NCI-H146 treated with DMSO at 0.1 percent for 48 hours (cell line): Measurements from ENCODE around the gene CC2D2A.

Source experiments
- DNase-seq: peaks from one replicate; lab custom pipeline; 2025; ENCODE audit not compliant: unreplicated experiment; lab: John Stamatoyannopoulos, UW

Gene CC2D2A

DNA sequence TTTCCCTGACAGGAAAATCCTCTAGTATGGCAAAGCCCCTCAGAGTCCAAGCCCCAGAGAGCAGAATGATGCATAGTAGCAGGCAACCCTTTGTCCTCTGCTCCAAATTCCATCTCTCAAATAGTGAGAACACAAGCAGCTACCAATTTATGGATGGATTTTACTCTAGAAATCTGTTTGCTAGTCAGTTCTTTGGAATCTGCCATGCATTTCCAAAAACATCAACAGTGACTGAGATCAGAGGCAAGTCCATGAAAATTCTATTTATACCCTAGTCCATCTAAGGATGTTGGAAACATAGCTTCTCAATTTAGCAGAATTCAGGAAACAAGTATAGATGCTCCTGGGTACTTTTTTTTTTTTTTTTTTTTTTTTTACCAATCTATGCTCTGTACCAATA, 10.0 kb upstream of the CC2D2A start:
- no peak for DNase-seq

- no peak for DNase-seq
Observed at GRCh38 chr4:15466596-15466995, 3.1 kb upstream of the CC2D2A start.

DNA sequence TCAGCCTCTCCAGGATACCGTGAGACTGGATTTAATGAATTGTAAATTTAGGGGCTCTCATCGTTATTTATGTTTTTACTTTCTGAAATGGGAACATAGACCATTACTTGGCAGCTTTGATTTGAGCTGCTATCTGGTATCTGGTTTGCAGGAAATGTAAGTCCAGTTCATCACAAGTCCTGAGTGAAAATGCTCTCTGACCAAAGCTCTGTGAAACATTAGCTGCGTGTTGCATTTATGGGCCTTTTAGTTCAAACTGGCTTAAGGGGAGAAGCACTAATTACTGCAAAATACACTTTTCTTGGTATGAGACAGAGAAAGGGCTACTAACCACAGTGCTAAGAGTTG, 420 bp downstream of the CC2D2A start:
- DNase-seq: no peak

DNA sequence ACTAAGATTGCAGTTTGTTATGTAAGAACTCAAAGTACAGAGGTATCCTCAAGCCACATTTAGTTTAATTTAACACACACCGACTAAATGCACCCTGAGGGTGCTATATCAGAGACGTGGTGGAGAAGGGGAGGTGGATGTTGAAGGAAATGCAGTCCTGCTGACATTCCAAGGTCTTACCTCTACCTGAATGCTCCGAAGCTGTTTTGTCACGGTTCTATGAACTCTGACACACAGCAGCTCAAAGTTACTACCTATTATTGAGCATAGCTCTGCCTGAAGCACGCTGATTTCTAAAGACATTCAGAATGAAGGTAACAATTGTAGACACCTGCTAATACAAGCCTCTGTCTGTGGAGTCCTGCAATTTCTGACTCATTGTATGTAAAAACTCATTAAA, 6.7 kb downstream of the CC2D2A start:
- no peak for DNase-seq

DNA sequence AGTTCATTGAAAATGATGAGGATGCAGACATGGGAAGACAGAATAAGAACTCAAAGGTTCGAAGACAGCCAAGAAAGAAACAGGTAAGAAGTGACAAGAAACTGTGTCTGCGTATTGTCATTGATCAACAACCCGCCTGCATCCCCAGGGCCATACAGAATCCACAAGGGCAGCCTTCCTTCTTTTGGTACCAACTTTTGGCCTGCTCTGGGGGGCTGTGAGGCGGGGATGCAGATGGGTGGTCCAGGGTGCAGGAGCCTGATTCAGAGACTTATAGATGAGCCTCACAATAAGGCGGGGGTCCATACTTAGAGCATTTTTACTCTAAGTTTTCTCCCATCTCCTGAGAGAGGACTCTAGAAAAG, 9.0 kb downstream of the CC2D2A start:
- no peak for DNase-seq

GRCh38 chr4:15479089-15479912, 9.6 kb downstream of the CC2D2A start:
- peak; percentile 90 for DNase-seq

- DNase-seq: no peak
Observed at GRCh38 chr4:15479913-15480185, 10.2 kb downstream of the CC2D2A start.

DNA sequence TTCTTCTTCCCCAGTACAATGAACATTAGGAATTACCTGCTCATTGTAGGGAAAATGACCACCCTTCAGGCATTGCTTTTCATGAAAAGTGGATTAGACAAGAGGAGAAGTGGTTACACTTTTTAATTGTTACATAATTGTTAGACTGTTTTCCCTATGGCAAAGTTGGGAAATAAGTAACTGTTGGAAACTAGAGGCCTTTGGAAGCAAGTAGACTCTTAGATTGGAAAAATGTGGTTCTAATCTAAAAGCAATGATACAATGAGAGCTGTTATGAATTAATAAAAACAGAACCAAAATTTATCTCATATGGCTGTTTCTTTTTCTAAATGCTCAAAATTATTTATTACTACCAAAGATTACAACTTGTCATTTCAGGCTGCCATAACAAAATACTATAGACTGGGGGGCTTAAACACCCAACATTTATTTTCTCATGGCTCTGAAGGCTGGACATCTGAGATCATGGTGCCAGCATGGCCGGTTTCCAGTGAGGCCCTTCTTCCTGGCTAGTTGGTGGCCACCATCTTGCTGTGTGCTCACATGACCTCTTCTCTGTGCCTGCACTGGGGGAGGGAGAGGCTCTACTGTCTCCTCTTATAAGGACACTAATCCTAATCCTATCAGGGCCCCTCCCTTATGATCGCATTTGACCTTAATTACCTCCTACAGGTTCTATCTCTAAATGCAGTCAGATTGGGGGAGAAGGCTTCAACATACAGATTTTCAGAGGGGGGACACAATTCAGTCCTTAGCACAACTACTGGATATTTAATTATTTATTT, 12.5 kb downstream of the CC2D2A start:
- DNase-seq: no peak

DNA sequence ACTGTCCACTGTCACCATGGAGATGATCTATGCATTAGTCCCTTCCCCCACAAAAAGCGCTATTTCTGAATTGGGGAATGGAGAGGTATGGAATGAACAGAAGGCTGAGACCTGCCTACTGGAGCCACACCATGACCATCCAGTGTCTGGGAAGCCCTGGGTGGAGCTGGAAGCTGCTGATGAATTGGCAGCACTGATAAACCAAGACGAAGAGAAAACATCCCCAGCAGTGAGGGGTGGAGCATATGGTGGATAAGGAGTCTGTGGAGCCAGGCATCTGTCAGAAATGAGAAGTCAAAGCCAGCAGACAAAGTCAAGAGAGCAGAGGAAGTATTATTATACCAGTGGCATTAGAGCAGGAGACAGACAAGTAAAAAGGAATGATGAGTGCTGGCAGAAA, 13.2 kb downstream of the CC2D2A start:
- DNase-seq: no peak

GRCh38 chr4:15488136-15488535, 18.5 kb downstream of the CC2D2A start:
- no peak for DNase-seq

- DNase-seq: no peak
Observed at GRCh38 chr4:15488658-15489470, 19.2 kb downstream of the CC2D2A start.

GRCh38 chr4:15489551-15489950, 19.9 kb downstream of the CC2D2A start:
- DNase-seq: no peak

- DNase-seq: no peak
Observed at GRCh38 chr4:15493411-15493810, 23.7 kb downstream of the CC2D2A start.

GRCh38 chr4:15495621-15496020, 25.9 kb downstream of the CC2D2A start:
- no peak for DNase-seq

GRCh38 chr4:15498356-15498755, 28.7 kb downstream of the CC2D2A start:
- no peak for DNase-seq

DNA sequence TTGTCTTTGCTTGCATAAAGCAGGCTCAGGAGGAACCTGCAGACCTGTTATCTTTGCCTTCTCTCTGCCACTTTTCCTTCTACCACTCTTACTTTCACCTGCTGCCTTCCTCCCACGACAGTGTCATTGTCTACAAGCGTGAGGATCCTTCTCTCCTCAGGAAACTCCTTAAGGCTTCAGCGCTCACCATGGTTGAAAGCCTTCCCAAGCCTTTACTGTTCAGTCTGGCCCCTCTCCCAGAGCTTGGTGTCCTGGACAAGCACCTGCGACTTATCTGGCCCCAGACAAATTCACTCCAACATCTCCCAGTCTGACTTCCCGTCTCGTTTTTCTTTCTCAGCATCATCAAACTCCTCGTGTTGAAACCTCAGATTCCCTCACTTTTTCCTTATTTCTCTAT, 31.0 kb downstream of the CC2D2A start:
- no peak for DNase-seq

GRCh38 chr4:15501941-15502340, 32.3 kb downstream of the CC2D2A start:
- no peak for DNase-seq

GRCh38 chr4:15502384-15502783, 32.7 kb downstream of the CC2D2A start:
- DNase-seq: no peak

DNA sequence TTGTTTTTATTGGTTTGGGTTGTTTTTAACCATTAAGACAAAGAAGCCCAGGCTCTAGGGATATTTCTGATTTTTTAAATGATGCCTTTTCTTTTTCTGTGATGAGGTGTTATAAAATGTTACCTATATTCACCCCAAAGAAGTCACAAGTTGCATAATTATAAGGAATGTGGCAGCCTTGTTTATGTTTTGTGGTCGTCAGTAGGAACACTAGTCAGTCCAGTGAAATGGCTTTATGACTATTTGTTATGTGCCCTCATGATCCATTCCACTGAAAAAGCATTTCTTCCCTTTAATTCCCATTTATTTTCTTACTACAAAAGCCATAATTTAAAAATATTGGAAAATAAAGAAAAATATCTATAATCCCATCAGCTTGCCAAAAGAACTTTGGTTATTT, 34.4 kb downstream of the CC2D2A start:
- no peak for DNase-seq

DNA sequence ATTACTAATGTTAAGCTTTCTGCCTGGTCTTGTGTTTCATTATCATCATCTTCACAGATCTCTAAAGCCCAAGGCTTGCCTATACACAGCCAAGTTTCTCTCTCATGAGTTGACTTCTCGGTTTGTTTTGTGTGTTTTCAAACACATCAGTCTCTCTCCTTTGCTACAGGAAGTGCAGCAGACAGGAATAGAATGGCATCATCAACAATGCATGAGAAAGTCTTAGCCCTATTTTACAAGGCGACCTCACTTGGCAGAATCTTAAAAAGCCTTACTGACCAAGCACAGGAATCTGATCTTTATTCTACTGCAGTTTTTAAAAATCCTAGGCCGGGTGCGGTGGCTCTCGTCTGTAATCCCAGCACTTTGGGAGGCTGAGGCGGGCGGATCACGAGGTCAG, 36.8 kb downstream of the CC2D2A start:
- no peak for DNase-seq

DNA sequence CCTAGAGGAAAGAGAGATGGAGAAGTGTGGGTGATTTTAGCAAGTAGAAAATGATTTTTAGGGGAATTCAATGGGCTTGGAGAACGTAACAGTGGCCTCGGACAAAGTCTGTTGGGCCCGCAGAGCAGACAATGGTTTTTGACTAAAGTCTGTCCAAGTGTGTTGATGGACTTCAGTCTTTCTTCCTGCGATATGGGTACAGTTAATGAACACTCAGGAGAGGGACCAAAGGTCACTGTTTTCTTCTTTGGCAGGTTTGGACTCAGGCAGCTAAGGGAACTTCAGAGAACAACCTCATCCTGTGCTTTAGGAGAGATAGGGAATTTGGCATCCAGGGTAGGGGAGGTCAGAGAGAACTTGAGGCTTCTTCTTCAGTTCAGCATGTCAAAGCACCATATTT, 38.0 kb downstream of the CC2D2A start:
- DNase-seq: no peak

DNA sequence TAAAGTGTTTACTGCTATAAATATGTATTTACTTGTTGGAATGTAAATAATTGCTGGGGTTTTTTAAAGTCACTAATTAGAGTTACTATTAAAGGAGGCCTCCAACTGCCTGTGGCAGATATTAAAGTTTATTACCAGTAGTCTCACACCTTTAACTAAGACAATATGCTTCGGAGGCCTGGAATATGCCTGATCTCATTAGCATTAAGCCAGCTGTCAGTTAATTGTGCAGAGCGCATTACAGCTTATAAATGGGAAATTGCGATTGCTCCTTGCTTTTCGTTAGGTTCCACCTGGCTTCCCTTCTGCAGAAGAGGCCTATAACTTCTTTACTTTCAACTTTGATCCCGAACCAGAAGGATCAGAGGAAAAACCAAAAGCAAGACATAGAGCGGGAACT, 41.3 kb downstream of the CC2D2A start:
- DNase-seq: no peak
